ENCODE measurements around the gene WT1.

DNA sequence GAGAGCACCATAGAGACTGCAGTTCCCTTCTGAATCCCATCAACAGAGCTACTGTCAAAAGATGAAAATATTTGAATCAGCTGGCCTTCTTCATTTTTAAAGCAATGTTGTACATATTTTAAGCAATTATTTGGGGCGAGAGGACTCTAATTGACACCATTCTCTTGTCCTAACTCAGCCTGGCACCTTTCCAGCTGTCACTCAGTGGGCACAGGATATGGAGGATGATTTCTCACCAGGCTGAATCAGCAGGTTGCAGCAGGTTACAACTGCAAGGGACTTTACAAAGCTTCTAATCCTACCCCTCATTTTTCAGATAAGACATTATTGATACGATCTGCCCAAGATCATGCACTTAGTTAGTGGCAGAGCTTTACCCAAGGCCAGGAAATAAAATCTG, 11.9 kb upstream of the WT1 start:
- TF ChIP-seq POLR2AphosphoS5 (IDR thresholded peaks at IDR 0.05) = no peak
- TF ChIP-seq, protein P1, sequence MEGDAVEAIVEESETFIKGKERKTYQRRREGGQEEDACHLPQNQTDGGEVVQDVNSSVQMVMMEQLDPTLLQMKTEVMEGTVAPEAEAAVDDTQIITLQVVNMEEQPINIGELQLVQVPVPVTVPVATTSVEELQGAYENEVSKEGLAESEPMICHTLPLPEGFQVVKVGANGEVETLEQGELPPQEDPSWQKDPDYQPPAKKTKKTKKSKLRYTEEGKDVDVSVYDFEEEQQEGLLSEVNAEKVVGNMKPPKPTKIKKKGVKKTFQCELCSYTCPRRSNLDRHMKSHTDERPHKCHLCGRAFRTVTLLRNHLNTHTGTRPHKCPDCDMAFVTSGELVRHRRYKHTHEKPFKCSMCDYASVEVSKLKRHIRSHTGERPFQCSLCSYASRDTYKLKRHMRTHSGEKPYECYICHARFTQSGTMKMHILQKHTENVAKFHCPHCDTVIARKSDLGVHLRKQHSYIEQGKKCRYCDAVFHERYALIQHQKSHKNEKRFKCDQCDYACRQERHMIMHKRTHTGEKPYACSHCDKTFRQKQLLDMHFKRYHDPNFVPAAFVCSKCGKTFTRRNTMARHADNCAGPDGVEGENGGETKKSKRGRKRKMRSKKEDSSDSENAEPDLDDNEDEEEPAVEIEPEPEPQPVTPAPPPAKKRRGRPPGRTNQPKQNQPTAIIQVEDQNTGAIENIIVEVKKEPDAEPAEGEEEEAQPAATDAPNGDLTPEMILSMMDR (IDR thresholded peaks at IDR 0.05; ENCODE audit: poor library complexity, severe bottlenecking) = no peak
- no peak for TF ChIP-seq SMC3 (conservative IDR thresholded peaks at IDR 0.05; ENCODE audit: poor library complexity)
- no peak for TF ChIP-seq EP300 (conservative IDR thresholded peaks at IDR 0.05; ENCODE audit: poor library complexity, severe bottlenecking)
- TF ChIP-seq TAF1 (IDR thresholded peaks at IDR 0.05; ENCODE audit: low read depth) = no peak
- TF ChIP-seq RAD21 (conservative IDR thresholded peaks at IDR 0.05) = no peak
- TF ChIP-seq EZH2 (IDR thresholded peaks at IDR 0.05; ENCODE audit: borderline replicate concordance, insufficient read depth, low read length, poor library complexity, severe bottlenecking) = no peak

All from neural cell (in vitro differentiated cells).